Measurements from ENCODE around the gene FAM9C.

The FAM9C gene

DNA sequence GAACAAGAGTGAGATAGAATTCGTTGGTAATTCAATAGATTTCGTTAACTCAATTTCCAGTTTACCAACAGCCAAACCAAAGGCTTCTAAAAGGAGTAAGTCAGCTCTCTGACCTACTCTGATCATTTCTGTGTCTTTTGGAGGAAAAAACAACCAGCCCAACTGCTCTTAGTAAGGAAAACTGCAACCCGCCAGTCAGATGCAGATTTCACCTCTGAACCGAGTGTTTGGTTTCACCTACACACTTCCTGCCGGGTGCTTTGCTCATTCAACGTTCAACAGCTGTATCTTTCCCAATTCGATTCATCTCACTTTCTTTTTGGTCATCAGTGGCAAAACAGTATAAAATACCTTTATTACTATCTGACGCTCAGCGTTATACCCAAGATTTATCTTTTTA, 45.0 kb downstream of the FAM9C start:
- Histone ChIP-seq H3K27me3 (ENCODE audit: control insufficient read depth, insufficient read depth, low read length) (no peaks in the 10 kb centered on the region), H3K4me3 (ENCODE audit: low read length) (no peak overlapping the region), H3K4me1 (ENCODE audit: control insufficient read depth, insufficient read depth, low read length) (no peaks in the 10 kb centered on the region), H3K36me3 (ENCODE audit: insufficient read depth, low read length) (no peaks in the 10 kb centered on the region), H3K9me3 (replicated peaks; ENCODE audit: low read length) (no peaks in the 10 kb centered on the region), H3K9ac (ENCODE audit: low read depth, low read length) (no peak overlapping the region), H3K4me2 (ENCODE audit: low read length) (no peak overlapping the region)

DNA sequence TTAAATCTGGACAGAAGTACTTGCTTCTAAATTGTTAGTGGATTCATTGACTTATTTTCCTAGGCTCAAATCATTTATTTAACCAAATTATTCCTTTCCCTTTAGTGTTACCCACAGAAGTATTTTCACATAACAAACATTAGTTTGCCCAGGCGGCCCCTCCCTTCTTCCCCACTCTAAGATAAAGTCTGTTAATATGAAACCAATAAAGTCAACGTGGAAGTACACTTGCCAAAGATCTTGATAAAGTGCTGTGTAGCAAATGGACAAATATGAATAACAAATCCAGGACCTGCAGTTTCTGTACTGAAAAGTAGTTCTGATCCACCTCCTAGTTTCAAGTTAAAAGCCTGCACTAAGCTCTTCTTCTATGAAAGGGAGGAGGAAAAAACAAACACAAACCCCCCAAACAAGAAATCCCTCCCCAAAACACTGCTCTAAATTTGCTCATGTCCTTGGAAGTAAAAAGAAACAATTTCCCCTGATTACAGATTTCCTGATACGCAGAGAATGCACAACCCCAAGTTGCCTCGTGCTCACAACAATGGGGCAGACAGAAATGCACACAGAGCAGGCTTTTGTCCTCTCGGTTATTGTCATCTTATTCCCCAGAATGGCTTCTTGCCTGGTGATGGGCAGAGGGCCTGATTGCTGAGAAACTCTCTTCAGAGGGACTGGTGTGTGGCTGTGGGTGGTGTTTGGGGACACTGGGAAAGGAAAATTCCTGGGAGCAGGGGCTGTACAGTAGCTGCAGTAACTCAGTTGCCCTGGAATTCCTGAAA, 46.3 kb downstream of the FAM9C start:
- Histone ChIP-seq H3K9me3 (replicated peaks; ENCODE audit: low read length) (no peaks in the 10 kb centered on the region), H3K4me2 (ENCODE audit: low read length) (no peak overlapping the region), H3K36me3 (ENCODE audit: insufficient read depth, low read length) (no peaks in the 10 kb centered on the region), H3K27me3 (ENCODE audit: control insufficient read depth, insufficient read depth, low read length) (no peaks in the 10 kb centered on the region), H3K4me3 (ENCODE audit: low read length) (no peak overlapping the region), H3K4me1 (ENCODE audit: control insufficient read depth, insufficient read depth, low read length) (no peaks in the 10 kb centered on the region), H3K9ac (ENCODE audit: low read depth, low read length) (no peak overlapping the region)

DNA sequence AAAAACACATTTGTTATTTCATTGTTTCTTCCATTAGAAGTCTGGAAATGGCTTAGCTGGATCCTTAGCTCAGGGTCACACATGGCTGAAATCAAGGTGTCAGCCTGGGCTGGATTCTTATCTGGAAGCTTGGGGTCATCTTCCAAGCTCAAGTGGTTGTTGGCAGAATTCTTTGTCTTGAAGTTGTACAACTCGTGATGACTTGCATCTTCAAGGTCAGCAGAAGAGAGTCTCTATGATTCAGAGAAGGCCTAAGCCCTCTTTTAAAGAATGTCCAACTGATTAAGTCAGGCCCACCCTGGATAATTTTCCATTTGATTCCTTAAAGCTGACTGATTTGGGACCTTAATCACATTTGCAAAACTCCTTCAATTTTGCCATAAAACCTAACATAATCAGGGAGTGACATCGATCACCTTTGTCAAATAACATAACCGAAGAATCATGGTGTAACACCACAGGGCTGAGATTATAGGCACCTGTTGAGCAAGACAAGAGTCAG, 47.4 kb downstream of the FAM9C start:
- no peak overlapping the region for H3K4me3 ChIP-seq (ENCODE audit: low read length)
- H3K9ac ChIP-seq (ENCODE audit: low read depth, low read length): no peak overlapping the region
- H3K4me2 ChIP-seq (ENCODE audit: low read length): no peak overlapping the region
- no peaks in the 10 kb centered on the region for H3K9me3 ChIP-seq (replicated peaks; ENCODE audit: low read length)
- no peaks in the 10 kb centered on the region for H3K4me1 ChIP-seq (ENCODE audit: control insufficient read depth, insufficient read depth, low read length)
- no peaks in the 10 kb centered on the region for H3K27me3 ChIP-seq (ENCODE audit: control insufficient read depth, insufficient read depth, low read length)
- H3K36me3 ChIP-seq (ENCODE audit: insufficient read depth, low read length): no peaks in the 10 kb centered on the region

DNA sequence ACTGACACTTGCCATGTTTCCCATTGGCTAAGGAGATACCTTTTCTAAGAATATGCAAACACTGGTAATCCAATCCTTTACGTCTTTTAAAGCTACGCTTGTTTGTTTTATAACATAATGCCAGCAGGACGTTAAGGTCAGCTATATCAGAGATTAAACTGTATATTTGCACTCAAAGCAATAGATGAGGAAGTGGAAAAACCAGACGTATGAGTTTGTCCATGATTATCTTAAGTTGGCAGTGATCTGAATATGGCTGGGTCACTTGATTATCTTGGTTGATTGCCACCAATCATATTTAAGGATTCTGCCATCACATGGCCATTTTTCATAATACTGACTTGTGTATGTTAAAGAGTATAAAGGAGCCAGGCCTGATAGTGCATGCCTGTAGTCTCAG, 50.1 kb downstream of the FAM9C start:
- Histone ChIP-seq H3K4me3 (ENCODE audit: low read length) (no peak overlapping the region), H3K36me3 (ENCODE audit: insufficient read depth, low read length) (no peaks in the 10 kb centered on the region), H3K9me3 (replicated peaks; ENCODE audit: low read length) (no peaks in the 10 kb centered on the region), H3K27me3 (ENCODE audit: control insufficient read depth, insufficient read depth, low read length) (no peaks in the 10 kb centered on the region), H3K4me1 (ENCODE audit: control insufficient read depth, insufficient read depth, low read length) (no peaks in the 10 kb centered on the region), H3K4me2 (ENCODE audit: low read length) (no peak overlapping the region), H3K9ac (ENCODE audit: low read depth, low read length) (no peak overlapping the region)

DNA sequence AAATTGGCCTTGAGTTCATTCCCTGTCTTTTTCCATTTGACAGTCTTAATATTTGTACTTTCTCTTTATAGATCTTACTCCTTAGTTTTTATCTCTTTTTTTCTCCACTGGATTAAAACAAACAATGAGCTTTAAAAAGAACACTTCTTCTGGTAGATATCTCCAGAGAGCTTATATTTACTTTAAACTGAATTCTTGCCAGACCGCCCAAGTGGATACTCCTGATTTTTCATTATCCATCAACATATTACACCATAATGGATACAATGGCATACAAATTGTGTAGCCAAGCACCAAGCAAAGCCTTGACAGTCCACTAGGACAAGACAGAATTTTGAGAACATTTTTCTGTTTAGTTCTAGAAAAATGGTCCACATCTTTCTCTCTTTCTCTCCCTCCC, 50.6 kb downstream of the FAM9C start:
- H3K9ac ChIP-seq (ENCODE audit: low read depth, low read length): no peak overlapping the region
- no peaks in the 10 kb centered on the region for H3K27me3 ChIP-seq (ENCODE audit: control insufficient read depth, insufficient read depth, low read length)
- no peaks in the 10 kb centered on the region for H3K9me3 ChIP-seq (replicated peaks; ENCODE audit: low read length)
- no peaks in the 10 kb centered on the region for H3K36me3 ChIP-seq (ENCODE audit: insufficient read depth, low read length)
- H3K4me1 ChIP-seq (ENCODE audit: control insufficient read depth, insufficient read depth, low read length): no peaks in the 10 kb centered on the region
- H3K4me2 ChIP-seq (ENCODE audit: low read length): no peak overlapping the region
- H3K4me3 ChIP-seq (ENCODE audit: low read length): no peak overlapping the region

DNA sequence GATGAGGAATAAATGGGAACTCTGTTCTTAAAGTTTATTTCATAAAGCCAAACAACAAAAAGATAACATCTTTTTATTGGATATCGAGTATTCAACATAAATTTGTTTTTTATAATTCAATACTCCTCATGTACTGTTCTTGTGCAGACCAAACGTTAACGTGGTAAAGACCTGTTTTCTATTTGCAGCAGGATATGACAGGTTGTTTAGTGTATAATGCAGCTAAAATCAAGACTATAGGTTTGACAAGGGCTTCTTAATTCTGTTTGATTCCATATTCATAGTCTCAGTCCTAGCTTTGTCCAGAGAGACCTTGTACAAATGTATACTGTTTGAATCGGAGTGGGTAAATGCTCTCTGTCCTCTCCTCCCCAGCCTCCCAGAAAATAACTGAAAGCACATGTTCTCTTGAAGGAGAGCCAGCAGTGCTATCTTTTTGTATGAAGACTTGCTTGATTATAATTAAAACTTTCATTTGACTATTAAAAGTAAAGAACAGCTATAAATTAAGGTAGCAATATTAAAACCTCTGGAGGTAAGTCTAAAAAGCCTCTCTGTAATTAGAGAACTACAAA, 51.8 kb downstream of the FAM9C start:
- H3K4me2 ChIP-seq (ENCODE audit: low read length): no peak overlapping the region

DNA sequence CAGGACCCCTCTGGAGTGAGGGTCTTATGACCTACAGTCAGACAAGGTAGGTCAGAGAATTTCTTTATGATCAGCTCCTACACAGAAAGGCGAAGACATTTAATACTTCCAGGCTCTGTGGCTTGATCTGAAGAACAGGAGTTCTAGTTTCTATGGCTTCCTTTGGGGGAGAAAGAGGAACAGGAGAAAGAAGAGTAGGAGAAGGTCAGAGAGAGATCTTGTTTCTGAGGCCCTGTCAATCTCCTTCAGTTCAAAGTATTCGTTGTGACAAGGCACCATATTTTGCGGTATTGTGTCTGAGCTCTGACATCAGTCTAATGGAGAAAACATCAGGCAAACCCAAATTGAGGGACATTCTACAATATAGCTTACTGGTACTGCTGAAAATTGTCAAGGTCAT, 52.8 kb downstream of the FAM9C start:
- no peak overlapping the region for H3K4me3 ChIP-seq (ENCODE audit: low read length)
- H3K27me3 ChIP-seq (ENCODE audit: control insufficient read depth, insufficient read depth, low read length): no peaks in the 10 kb centered on the region

More for the DNA sequence above, 51.8 kb downstream of the FAM9C start:
- Histone ChIP-seq H3K36me3 (ENCODE audit: insufficient read depth, low read length) (no peaks in the 10 kb centered on the region), H3K27me3 (ENCODE audit: control insufficient read depth, insufficient read depth, low read length) (no peaks in the 10 kb centered on the region), H3K9me3 (replicated peaks; ENCODE audit: low read length) (no peaks in the 10 kb centered on the region), H3K4me1 (ENCODE audit: control insufficient read depth, insufficient read depth, low read length) (no peaks in the 10 kb centered on the region), H3K9ac (ENCODE audit: low read depth, low read length) (no peak overlapping the region), H3K4me3 (ENCODE audit: low read length) (no peak overlapping the region)

DNA sequence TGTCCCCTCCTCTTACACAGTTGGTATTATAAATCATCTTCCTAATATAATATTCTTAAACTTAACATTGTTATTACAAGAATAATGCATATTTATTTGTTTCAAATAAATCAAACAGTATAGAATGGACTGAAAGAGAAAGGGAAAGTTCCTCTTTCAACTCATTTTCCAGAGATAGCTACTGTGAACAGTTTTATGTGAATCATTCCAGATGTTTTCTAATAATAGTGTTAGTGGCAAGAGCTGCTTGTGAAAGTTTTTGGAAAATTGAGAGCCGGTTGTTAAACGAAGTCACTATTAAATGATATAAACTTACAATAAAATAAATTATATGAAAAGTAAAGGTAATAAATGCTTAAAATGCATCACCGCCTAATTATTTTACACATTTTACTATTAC, 55.0 kb downstream of the FAM9C start:
- no peak overlapping the region for H3K4me3 ChIP-seq (ENCODE audit: low read length)
- H3K36me3 ChIP-seq (ENCODE audit: insufficient read depth, low read length): no peaks in the 10 kb centered on the region
- H3K9me3 ChIP-seq (replicated peaks; ENCODE audit: low read length): no peaks in the 10 kb centered on the region
- no peaks in the 10 kb centered on the region for H3K27me3 ChIP-seq (ENCODE audit: control insufficient read depth, insufficient read depth, low read length)
- peaks cover 8% of the 10 kb centered on the region for H3K4me1 ChIP-seq (ENCODE audit: control insufficient read depth, insufficient read depth, low read length)
- no peak overlapping the region for H3K4me2 ChIP-seq (ENCODE audit: low read length)
- H3K9ac ChIP-seq (ENCODE audit: low read depth, low read length): no peak overlapping the region

More for the DNA sequence above, 52.8 kb downstream of the FAM9C start:
- H3K4me1 ChIP-seq (ENCODE audit: control insufficient read depth, insufficient read depth, low read length): no peaks in the 10 kb centered on the region
- H3K9me3 ChIP-seq (replicated peaks; ENCODE audit: low read length): no peaks in the 10 kb centered on the region
- H3K36me3 ChIP-seq (ENCODE audit: insufficient read depth, low read length): no peaks in the 10 kb centered on the region
- H3K4me2 ChIP-seq (ENCODE audit: low read length): no peak overlapping the region
- no peak overlapping the region for H3K9ac ChIP-seq (ENCODE audit: low read depth, low read length)

DNA sequence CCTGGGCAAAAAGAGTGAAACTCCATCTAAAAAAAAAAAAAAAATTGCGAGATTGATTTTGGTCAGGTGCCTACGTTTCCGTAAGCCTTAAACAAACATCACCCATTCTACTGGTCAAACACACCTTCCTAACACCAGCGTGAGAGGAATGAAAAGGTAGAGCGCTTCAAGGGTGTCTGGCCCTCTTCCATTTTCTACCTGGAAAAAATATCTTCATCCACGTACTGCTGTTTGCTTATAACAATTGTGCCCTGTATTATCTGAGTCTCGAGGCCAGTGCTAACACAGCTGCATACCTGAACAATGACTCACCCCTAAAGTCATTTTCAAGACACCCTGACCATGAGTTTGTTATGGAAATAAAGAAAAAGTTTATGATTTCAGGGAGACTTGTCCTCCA, 55.6 kb downstream of the FAM9C start:
- Histone ChIP-seq H3K36me3 (ENCODE audit: insufficient read depth, low read length) (no peaks in the 10 kb centered on the region), H3K9ac (ENCODE audit: low read depth, low read length) (no peak overlapping the region), H3K27me3 (ENCODE audit: control insufficient read depth, insufficient read depth, low read length) (no peaks in the 10 kb centered on the region), H3K4me2 (ENCODE audit: low read length) (no peak overlapping the region), H3K4me3 (ENCODE audit: low read length) (no peak overlapping the region), H3K4me1 (ENCODE audit: control insufficient read depth, insufficient read depth, low read length) (peaks cover 9% of the 10 kb centered on the region), H3K9me3 (replicated peaks; ENCODE audit: low read length) (no peaks in the 10 kb centered on the region)

DNA sequence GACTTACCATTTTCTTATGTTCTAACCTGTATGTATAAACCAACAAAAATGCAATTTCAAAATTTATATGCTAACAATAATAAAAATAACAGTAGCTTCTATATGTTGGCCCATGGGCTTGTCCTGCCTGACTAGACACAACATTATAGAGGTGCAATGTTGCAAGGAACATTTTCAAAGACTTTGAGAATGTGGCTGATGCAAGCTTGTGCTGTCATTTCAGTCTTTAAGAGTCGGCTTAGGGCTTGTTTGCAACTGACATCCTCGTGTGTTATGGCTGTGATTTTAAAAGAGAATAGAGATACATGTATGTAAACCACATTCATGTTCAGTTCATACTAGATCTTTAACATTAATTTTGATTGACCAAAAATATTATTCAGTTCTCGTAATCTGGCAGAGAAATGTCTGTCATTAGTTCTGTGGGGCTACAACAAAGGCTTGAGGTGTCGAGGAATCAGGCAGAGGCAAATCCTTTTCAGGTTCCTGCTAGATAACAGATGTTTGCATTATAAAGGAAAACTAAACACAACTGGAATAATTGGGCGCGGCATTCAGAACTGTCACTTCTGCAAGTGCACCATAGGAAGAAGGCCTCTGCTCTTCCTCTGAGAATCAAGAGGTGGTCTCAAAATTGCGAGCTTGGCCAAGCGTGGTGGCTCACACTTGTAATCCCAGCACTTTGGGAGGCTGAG, 56.4 kb downstream of the FAM9C start:
- Histone ChIP-seq H3K9ac (ENCODE audit: low read depth, low read length) (no peak overlapping the region), H3K27me3 (ENCODE audit: control insufficient read depth, insufficient read depth, low read length) (no peaks in the 10 kb centered on the region), H3K36me3 (ENCODE audit: insufficient read depth, low read length) (no peaks in the 10 kb centered on the region), H3K4me3 (ENCODE audit: low read length) (no peak overlapping the region), H3K4me2 (ENCODE audit: low read length) (no peak overlapping the region), H3K9me3 (replicated peaks; ENCODE audit: low read length) (no peaks in the 10 kb centered on the region), H3K4me1 (ENCODE audit: control insufficient read depth, insufficient read depth, low read length) (peaks cover 9% of the 10 kb centered on the region)

DNA sequence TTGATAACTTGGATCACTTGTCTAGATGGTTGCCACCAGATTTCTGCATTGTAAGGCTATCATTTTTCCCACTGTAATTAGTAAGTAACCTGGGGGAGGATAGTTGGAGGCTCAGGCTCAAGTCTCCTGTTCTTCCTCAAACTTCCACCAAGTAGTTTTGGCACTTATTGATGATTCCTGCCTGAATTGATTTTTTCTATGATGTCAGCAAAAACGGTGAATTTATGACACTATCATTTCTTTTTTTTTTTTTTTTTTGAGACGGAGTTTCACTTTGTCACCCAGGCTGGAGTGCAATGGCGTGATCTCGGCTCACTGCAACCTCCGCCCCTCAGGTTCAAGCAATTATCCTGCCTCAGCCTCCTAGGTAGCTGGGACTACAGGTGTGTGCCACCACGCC, 57.1 kb downstream of the FAM9C start:
- Histone ChIP-seq H3K4me3 (ENCODE audit: low read length) (no peak overlapping the region), H3K36me3 (ENCODE audit: insufficient read depth, low read length) (no peaks in the 10 kb centered on the region), H3K27me3 (ENCODE audit: control insufficient read depth, insufficient read depth, low read length) (no peaks in the 10 kb centered on the region), H3K9ac (ENCODE audit: low read depth, low read length) (no peak overlapping the region), H3K4me1 (ENCODE audit: control insufficient read depth, insufficient read depth, low read length) (peaks cover 9% of the 10 kb centered on the region), H3K9me3 (replicated peaks; ENCODE audit: low read length) (no peaks in the 10 kb centered on the region), H3K4me2 (ENCODE audit: low read length) (no peak overlapping the region)
